ENCODE measurements around the gene DHRS2. TPM values are rescaled to one million over a fixed set of nuclear protein-coding genes. Genes with fewer than 3 reads are reported as not detected.
A peak's percentile ranks its signal among the peaks of the same experiment; 100 is the strongest.

The DHRS2 gene
- total and polyA plus RNA-seq, 2 of the 13 experiments (the other 11 are each of a cell fraction or from before 2014, with no cell fraction given) = 1,621 to 3,021 TPM

GRCh38 chr14:23614395-23614828 lies 21.8 kb upstream of the DHRS2 start (continued):
- TF ChIP-seq ZNF350 (CRISPR knock-in tag; IDR thresholded peaks at IDR 0.05; ENCODE audit: borderline replicate concordance, low read depth) (peak; percentile 49), KLF13 (CRISPR knock-in tag; IDR thresholded peaks at IDR 0.05) (peak; percentile 43; the same call in 1 of the 2 replicates), ZNF709 (CRISPR knock-in tag; IDR thresholded peaks at IDR 0.05) (0 out of 2 replicates have a peak, but pooled peaks have one; percentile 46), ZNF296 (CRISPR knock-in tag; conservative IDR thresholded peaks at IDR 0.05) (peak; percentile 68; the same call in 1 of the 2 replicates), AHR (CRISPR knock-in tag; IDR thresholded peaks at IDR 0.05) (peak; percentile 70; the same call in 1 of the 2 replicates), SMC3 (IDR thresholded peaks at IDR 0.05; ENCODE audit: low read length) (no peak), ZNF761 (CRISPR knock-in tag; conservative IDR thresholded peaks at IDR 0.05) (0 out of 2 replicates have a peak, but pooled peaks have one; percentile 39), ZNF580 (CRISPR knock-in tag; IDR thresholded peaks at IDR 0.05; ENCODE audit: borderline replicate concordance, low read depth) (no peak), CENPX (CRISPR knock-in tag; IDR thresholded peaks at IDR 0.05) (no peak), PRMT3 (CRISPR knock-in tag; IDR thresholded peaks at IDR 0.05; ENCODE audit: borderline replicate concordance, low read depth) (no peak), HNF1B (CRISPR knock-in tag; IDR thresholded peaks at IDR 0.05) (peak; percentile 71), HNRNPH1 (optimal IDR thresholded peaks at IDR 0.05; ENCODE audit: low read depth, low read length) (no peak), ZMYM4 (CRISPR knock-in tag; IDR thresholded peaks at IDR 0.05) (peak; percentile 43; the same call in 1 of the 2 replicates), FOXK1 (CRISPR knock-in tag; IDR thresholded peaks at IDR 0.05; ENCODE audit: borderline replicate concordance, low read depth) (peak; percentile 61; the same call in 1 of the 2 replicates), ZSCAN25 (CRISPR knock-in tag; IDR thresholded peaks at IDR 0.05) (0 out of 2 replicates have a peak, but pooled peaks have one; percentile 13), ZNF724P (CRISPR knock-in tag; IDR thresholded peaks at IDR 0.05; ENCODE audit: borderline replicate concordance) (no peak), BORCS8-MEF2B (CRISPR knock-in tag; IDR thresholded peaks at IDR 0.05) (0 out of 2 replicates have a peak, but pooled peaks have one; percentile 11), ZMYM3 (CRISPR knock-in tag; IDR thresholded peaks at IDR 0.05) (0 out of 2 replicates have a peak, but pooled peaks have one; percentile 55), ZFAT (CRISPR knock-in tag; conservative IDR thresholded peaks at IDR 0.05) (no peak), ATF3 (CRISPR knock-in tag; IDR thresholded peaks at IDR 0.05) (no peak), ZNF782 (CRISPR knock-in tag; IDR thresholded peaks at IDR 0.05; ENCODE audit: borderline replicate concordance) (peak; percentile 76; the same call in 1 of the 2 replicates), ZNF792 (CRISPR knock-in tag; IDR thresholded peaks at IDR 0.05) (0 out of 2 replicates have a peak, but pooled peaks have one; percentile 2), SIX4 (CRISPR knock-in tag; IDR thresholded peaks at IDR 0.05) (no peak), MZF1 (CRISPR knock-in tag; IDR thresholded peaks at IDR 0.05; ENCODE audit: borderline replicate concordance) (0 out of 2 replicates have a peak, but pooled peaks have one; percentile 11), TGIF2 (CRISPR knock-in tag; IDR thresholded peaks at IDR 0.05) (no peak), ZBTB8A (CRISPR knock-in tag; IDR thresholded peaks at IDR 0.05; ENCODE audit: borderline replicate concordance, low read depth) (no peak), HES4 (CRISPR knock-in tag; IDR thresholded peaks at IDR 0.05; ENCODE audit: borderline replicate concordance) (0 out of 2 replicates have a peak, but pooled peaks have one; percentile 56), ZFP36L1 (CRISPR knock-in tag; IDR thresholded peaks at IDR 0.05) (0 out of 2 replicates have a peak, but pooled peaks have one; percentile 17), NFKB2 (CRISPR knock-in tag; IDR thresholded peaks at IDR 0.05; ENCODE audit: borderline replicate concordance) (0 out of 2 replicates have a peak, but pooled peaks have one; percentile 71), CREBL2 (CRISPR knock-in tag; IDR thresholded peaks at IDR 0.05; ENCODE audit: borderline replicate concordance) (no peak)

Measured in HepG2 (cell line).